Upper lobe of left lung (tissue), 4 donors: ENCODE results near the gene DHCR24.

Experiments
- CTCF ChIP-seq, 6 experiments: fragments of 450-650 bp in 4 of 6; fragments of 200-600 bp in 2 of 6; sonication (generic) in 2 of 6; IDR thresholded peaks; one replicate each; pipeline ENCODE4 v1.5.1; 2016 to 2019; ENCODE audit warnings: antibody characterized with exemption in 6 of 6
- POLR2A ChIP-seq, 4 donors: fragments of 450-650 bp; IDR thresholded peaks; one replicate each; pipeline ENCODE4 v1.5.1; 2016 to 2017; ENCODE audit warnings: antibody characterized with exemption in 4 of 4, mild to moderate bottlenecking in 2 of 4
- POLR2AphosphoS5 ChIP-seq, 2 donors: sonication (generic); formaldehyde crosslinking; IDR thresholded peaks; one replicate each; pipeline ENCODE4 v1.5.1; 2017; ENCODE audit warnings: antibody characterized with exemption in 2 of 2

GRCh38 chr1:54848134-54848948 lies 38.7 kb downstream of the DHCR24 start:
- TF ChIP-seq CTCF (IDR thresholded peaks at IDR 0.05) = no peak
- no peak for TF ChIP-seq POLR2A (IDR thresholded peaks at IDR 0.05)
- no peak for TF ChIP-seq POLR2AphosphoS5 (IDR thresholded peaks at IDR 0.05)
